Ishikawa (cell line): ENCODE results near the gene MYO16.

ENCODE experiments used
- CEBPB ChIP-seq: IDR thresholded peaks from 2 replicates; pipeline ENCODE4 v1.6.1; 2012
- CREB1 ChIP-seq: IDR thresholded peaks from 2 replicates; pipeline ENCODE4 v1.6.1; 2012; ENCODE audit warnings: low read depth
- EGR1 ChIP-seq: IDR thresholded peaks from 2 replicates; pipeline ENCODE4 v1.6.1; 2012
- EP300 ChIP-seq: IDR thresholded peaks from 2 replicates; pipeline ENCODE4 v1.6.1; 2012; ENCODE audit warnings: borderline replicate concordance
- FOXM1 ChIP-seq: IDR thresholded peaks from 2 replicates; pipeline ENCODE4 v1.6.1; 2012; ENCODE audit warnings: low read depth, borderline replicate concordance
- MAX ChIP-seq: IDR thresholded peaks from 2 replicates; pipeline ENCODE4 v1.6.1; 2012
- NFIC ChIP-seq: IDR thresholded peaks from 2 replicates; pipeline ENCODE4 v1.6.1; 2012
- RAD21 ChIP-seq: IDR thresholded peaks from 2 replicates; pipeline ENCODE4 v1.6.1; 2012; ENCODE audit warnings: low read depth
- REST ChIP-seq: IDR thresholded peaks from 2 replicates; pipeline ENCODE4 v1.6.1; 2012; ENCODE audit warnings: low read depth, mild to moderate bottlenecking
- TAF1 ChIP-seq: IDR thresholded peaks from 2 replicates; pipeline ENCODE4 v1.6.1; 2012; ENCODE audit warnings: low read depth, mild to moderate bottlenecking
- TCF12 ChIP-seq: IDR thresholded peaks from 2 replicates; pipeline ENCODE4 v1.6.1; 2012; ENCODE audit warnings: low read depth
- TEAD4 ChIP-seq: IDR thresholded peaks from 2 replicates; pipeline ENCODE4 v1.6.1; 2012
- USF1 ChIP-seq: IDR thresholded peaks from 2 replicates; pipeline ENCODE4 v1.6.1; 2012
- YY1 ChIP-seq: IDR thresholded peaks from 2 replicates; pipeline ENCODE4 v1.6.1; 2012; ENCODE audit warnings: low read depth
- ZBTB7A ChIP-seq: IDR thresholded peaks from 2 replicates; pipeline ENCODE4 v1.6.1; 2012; ENCODE audit warnings: low read depth

MYO16 gene

GRCh38 chr13:109175666-109176065, 546.3 kb downstream of the MYO16 start:
- TF ChIP-seq USF1 (no peak), CEBPB (no peak), EGR1 (no peak), MAX (no peak), CREB1 (no peak), TCF12 (no peak), TAF1 (no peak), TEAD4 (no peak), FOXM1 (no peak), YY1 (no peak), NFIC (no peak), EP300 (no peak), RAD21 (no peak), REST (no peak), ZBTB7A (no peak)

- peak; percentile 51 for TF ChIP-seq FOXM1
- no peak for TF ChIP-seq RAD21
- no peak for TF ChIP-seq YY1
- TF ChIP-seq CEBPB, result no peak; the same call in 1 of the 2 replicates
- peak; percentile 84 for TF ChIP-seq TCF12
- peak; percentile 89 for TF ChIP-seq USF1
- no peak for TF ChIP-seq ZBTB7A
- peak; percentile 85 for TF ChIP-seq TEAD4
- peak; percentile 87 for TF ChIP-seq EP300
- no peak; the same call in none of the 2 replicates for TF ChIP-seq MAX
- TF ChIP-seq NFIC, result peak; percentile 61
- no peak for TF ChIP-seq EGR1
These were observed 551.6 kb downstream of the MYO16 start for GRCh38 chr13:109180905-109181425.

- TF ChIP-seq YY1 (no peak), REST (no peak), ZBTB7A (no peak), TCF12 (no peak), TAF1 (no peak), TEAD4 (no peak), FOXM1 (no peak)
These were observed 553.5 kb downstream of the MYO16 start for GRCh38 chr13:109182777-109183465.

GRCh38 chr13:109191413-109191812, 562.0 kb downstream of the MYO16 start:
- no peak for TF ChIP-seq MAX
- TF ChIP-seq ZBTB7A, result no peak
- TF ChIP-seq EP300, result no peak
- TF ChIP-seq NFIC, result no peak
- TF ChIP-seq RAD21, result no peak
- TF ChIP-seq TAF1, result no peak
- no peak for TF ChIP-seq FOXM1
- TF ChIP-seq TCF12, result no peak

- no peak for TF ChIP-seq RAD21
- no peak for TF ChIP-seq TEAD4
- no peak for TF ChIP-seq NFIC
- no peak for TF ChIP-seq USF1
- TF ChIP-seq ZBTB7A, result no peak
- no peak for TF ChIP-seq MAX
- no peak for TF ChIP-seq YY1
- TF ChIP-seq CEBPB, result no peak
- no peak for TF ChIP-seq CREB1
- no peak for TF ChIP-seq REST
These were observed 562.9 kb downstream of the MYO16 start for GRCh38 chr13:109192306-109192705.
